Astrocyte (in vitro differentiated cells and primary cell): ENCODE measurements around the gene RBCK1.

Experiments used
- CTCF ChIP-seq: IDR thresholded peaks from 2 replicates; pipeline ENCODE4 v1.5.1; 2011; ENCODE audit warnings: low read depth, mild to moderate bottlenecking, inconsistent platforms, low read length, moderate library complexity; ENCODE audit not compliant: insufficient read depth
- EZH2 ChIP-seq: IDR thresholded peaks from 2 replicates; pipeline ENCODE4 v1.6.1; 2012; ENCODE audit warnings: mild to moderate bottlenecking, low read length, inconsistent platforms; ENCODE audit not compliant: insufficient read depth

- TF ChIP-seq CTCF (no peak), EZH2 (no peak)
Measured at GRCh38 chr20:462199-462991, 54.3 kb downstream of the RBCK1 start, which contains the start of gene TBC1D20.
